Liver (tissue), 3 donors: Measurements from ENCODE around the gene TAC3.

Experiments used
- ATF3 ChIP-seq: IDR thresholded peaks from 2 replicates; pipeline ENCODE4 v1.6.1; 2016; ENCODE audit warnings: antibody characterized with exemption
- CTCF ChIP-seq: fragments of 150-350 bp; IDR thresholded peaks from 2 replicates; pipeline ENCODE4 v1.5.1; 2017; ENCODE audit warnings: improper control_type of control experiment, low read depth, low read length; ENCODE audit not compliant: missing input control
- EGR1 ChIP-seq, 2 donors: IDR thresholded peaks; 2 replicates each; pipeline ENCODE4 v1.6.1; 2016 to 2018; ENCODE audit warnings: antibody characterized with exemption in 2 of 2, low read depth in 2 of 2
- FOXA1 ChIP-seq: IDR thresholded peaks from 2 replicates; pipeline ENCODE4 v1.6.1; 2016; ENCODE audit warnings: antibody characterized with exemption
- GABPA ChIP-seq, 2 donors: IDR thresholded peaks in 1 of 2; conservative IDR thresholded peaks in 1 of 2; 2 replicates each; pipeline ENCODE4 v1.6.1; 2016; ENCODE audit warnings: antibody characterized with exemption in 2 of 2, mild to moderate bottlenecking in 1 of 2, moderate library complexity in 1 of 2
- JUND ChIP-seq, 2 donors: IDR thresholded peaks; 2 replicates each; pipeline ENCODE4 v1.6.1; 2016; ENCODE audit warnings: antibody characterized with exemption in 2 of 2
- MAX ChIP-seq: IDR thresholded peaks from 2 replicates; pipeline ENCODE4 v1.6.1; 2016; ENCODE audit warnings: antibody characterized with exemption
- RAD21 ChIP-seq, 2 donors: IDR thresholded peaks; 2 replicates each; pipeline ENCODE4 v1.6.1; 2016; ENCODE audit warnings: antibody characterized with exemption in 2 of 2, mild to moderate bottlenecking in 2 of 2
- REST ChIP-seq: IDR thresholded peaks from 2 replicates; pipeline ENCODE4 v1.6.1; 2016; ENCODE audit warnings: antibody characterized with exemption, mild to moderate bottlenecking
- RXRA ChIP-seq, 2 donors: IDR thresholded peaks; 2 replicates each; pipeline ENCODE4 v1.6.1; 2017 to 2018; ENCODE audit warnings: antibody characterized with exemption in 2 of 2, mild to moderate bottlenecking in 1 of 2
- SP1 ChIP-seq: IDR thresholded peaks from 2 replicates; pipeline ENCODE4 v1.6.1; 2018; ENCODE audit warnings: antibody characterized with exemption, mild to moderate bottlenecking
- TAF1 ChIP-seq: conservative IDR thresholded peaks from 2 replicates; pipeline ENCODE4 v1.6.1; 2016; ENCODE audit warnings: antibody characterized with exemption, mild to moderate bottlenecking
- YY1 ChIP-seq: IDR thresholded peaks from 2 replicates; pipeline ENCODE4 v1.6.1; 2016; ENCODE audit warnings: antibody characterized with exemption, mild to moderate bottlenecking
- ZBTB33 ChIP-seq: IDR thresholded peaks from 2 replicates; pipeline ENCODE4 v1.6.1; 2016; ENCODE audit warnings: antibody characterized with exemption
- donor health status: healthy.
- donor health status: healthy.

- TF ChIP-seq ATF3 (no peak), MAX (no peak), JUND (IDR thresholded peaks at IDR 0.05) (no peak), CTCF (no peak), REST (no peak), TAF1 (no peak), YY1 (no peak), FOXA1 (no peak), ZBTB33 (no peak), SP1 (no peak), GABPA (IDR thresholded peaks at IDR 0.05 in 1 of 2, conservative IDR thresholded peaks at IDR 0.05 in 1 of 2) (no peak), EGR1 (IDR thresholded peaks at IDR 0.05; ENCODE audit: low read depth in 2 of 2) (no peak), RAD21 (IDR thresholded peaks at IDR 0.05) (no peak), RXRA (IDR thresholded peaks at IDR 0.05) (no peak)
Measured at GRCh38 chr12:57012600-57013465, 3.5 kb downstream of the TAC3 start.
